Right hindlimb (tissue), 1 donor: ENCODE data around the gene PNP.

Experiments used
- DNase-seq: peaks from one replicate; pipeline ENCODE4 v3.0.0-alpha.2; 2018

PNP gene

DNA sequence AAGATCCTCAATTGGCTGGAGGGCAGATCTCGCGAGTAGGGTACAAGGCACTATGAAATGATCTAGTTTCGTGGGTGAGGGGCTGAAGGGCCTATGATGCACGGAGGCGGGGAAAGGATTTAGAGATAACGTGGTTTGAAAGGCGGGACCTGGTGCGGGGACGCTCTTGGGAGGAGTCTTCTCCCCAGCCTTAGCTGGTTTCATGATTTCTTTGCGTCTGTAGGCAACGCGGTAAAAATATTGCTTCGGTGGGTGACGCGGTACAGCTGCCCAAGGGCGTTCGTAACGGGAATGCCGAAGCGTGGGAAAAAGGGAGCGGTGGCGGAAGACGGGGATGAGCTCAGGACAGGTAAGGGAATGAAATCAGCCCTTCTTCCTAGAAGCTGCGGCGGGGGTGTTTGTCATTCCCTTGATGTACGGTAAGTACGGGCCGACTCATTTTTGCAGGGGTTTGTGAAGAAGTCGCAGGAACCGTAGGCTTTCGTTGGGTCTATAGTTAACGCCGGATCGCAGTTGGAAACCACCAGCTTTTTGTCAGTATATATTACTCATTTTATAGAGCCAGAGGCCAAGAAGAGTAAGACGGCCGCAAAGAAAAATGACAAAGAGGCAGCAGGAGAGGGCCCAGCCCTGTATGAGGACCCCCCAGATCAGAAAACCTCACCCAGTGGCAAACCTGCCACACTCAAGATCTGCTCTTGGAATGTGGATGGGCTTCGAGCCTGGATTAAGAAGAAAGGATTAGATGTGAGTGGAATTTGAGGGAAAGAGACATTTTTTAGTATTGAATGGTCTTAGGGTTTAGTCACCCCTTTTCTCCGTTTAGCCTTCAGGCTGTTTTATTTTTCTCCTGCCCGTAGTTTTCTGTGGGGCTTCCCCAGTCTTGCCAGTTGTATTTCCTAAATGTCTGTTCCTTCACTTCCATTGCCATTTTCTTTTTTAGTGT is 13.6 kb upstream of the PNP start:
- no peak for DNase-seq

DNA sequence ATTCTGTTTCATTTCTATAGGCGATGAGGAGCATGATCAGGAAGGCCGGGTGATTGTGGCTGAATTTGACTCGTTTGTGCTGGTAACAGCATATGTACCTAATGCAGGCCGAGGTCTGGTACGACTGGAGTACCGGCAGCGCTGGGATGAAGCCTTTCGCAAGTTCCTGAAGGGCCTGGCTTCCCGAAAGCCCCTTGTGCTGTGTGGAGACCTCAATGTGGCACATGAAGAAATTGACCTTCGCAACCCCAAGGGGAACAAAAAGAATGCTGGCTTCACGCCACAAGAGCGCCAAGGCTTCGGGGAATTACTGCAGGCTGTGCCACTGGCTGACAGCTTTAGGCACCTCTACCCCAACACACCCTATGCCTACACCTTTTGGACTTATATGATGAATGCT is 12.2 kb upstream of the PNP start:
- no peak for DNase-seq

DNA sequence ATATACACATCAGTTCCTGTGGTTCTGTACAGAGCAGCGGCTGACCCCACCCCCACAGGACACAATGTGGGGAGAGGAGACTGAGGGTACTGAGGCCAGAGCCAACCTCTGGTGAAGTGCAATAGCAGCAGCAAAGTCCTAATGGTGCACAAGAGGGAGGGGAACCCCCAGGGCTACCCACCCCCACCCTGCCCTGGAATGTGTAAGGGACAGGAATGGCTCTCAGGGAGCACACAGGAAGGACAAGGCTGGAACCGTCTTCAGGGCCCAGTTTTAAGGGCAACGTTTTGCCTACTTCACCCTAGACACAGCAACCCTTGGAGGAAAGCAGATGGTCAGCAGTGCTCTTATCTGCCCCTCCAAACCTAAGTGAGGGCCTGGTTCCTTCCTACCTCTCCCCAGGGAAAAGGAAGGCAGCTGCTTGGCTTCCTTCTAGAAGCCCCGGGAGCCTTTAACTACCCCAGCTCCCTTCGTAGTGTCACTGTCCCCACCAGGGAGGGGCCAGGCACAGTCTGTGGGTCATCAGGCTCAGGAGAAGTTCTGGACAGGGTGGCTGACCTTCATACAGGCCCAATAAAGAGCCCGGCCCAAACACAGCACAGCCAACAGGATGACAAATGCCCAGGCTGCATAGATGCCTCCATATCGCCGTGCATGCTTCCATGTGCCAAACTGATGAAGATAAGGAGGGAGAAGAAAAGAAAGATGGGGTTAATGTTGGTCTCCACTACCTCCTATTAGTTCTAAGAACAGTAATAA is 11.0 kb upstream of the PNP start:
- no peak for DNase-seq

DNA sequence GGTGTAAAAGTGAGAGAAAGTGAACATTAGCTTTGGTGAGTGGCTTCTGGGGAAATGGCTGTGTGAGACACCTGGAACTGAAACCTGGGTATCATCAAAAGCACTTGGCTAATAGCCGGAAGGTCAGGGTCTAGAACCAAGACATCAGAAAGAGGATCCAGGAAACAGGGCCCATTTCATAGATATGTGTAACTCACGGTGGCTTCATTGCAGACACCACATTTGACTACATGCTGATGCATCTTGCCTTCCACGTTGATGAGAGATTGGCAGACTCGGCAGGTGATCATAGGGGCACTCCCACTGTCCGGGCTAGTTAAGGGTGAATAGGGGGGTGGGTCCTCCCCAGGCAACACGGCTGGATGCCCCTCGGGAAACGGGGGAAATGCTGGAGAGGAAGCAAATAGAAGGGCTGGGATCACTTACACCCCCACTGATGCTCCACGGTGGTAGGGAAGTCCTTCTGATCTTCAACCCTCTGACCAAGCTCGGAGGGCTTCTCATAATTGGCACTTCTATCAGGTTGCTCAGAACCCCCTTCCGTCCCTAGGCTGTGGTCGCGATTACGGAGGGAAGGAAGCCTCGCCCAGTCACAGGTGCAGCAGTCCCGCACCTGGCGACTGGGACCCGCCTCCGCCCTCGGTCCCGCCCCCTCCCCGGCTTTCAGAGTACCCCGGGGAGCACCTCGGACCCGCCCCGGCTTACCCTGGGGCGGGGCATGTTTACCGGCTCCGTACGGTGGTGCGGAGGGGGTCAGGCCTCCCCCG is 8.6 kb upstream of the PNP start:
- DNase-seq, result peak; percentile 53

DNA sequence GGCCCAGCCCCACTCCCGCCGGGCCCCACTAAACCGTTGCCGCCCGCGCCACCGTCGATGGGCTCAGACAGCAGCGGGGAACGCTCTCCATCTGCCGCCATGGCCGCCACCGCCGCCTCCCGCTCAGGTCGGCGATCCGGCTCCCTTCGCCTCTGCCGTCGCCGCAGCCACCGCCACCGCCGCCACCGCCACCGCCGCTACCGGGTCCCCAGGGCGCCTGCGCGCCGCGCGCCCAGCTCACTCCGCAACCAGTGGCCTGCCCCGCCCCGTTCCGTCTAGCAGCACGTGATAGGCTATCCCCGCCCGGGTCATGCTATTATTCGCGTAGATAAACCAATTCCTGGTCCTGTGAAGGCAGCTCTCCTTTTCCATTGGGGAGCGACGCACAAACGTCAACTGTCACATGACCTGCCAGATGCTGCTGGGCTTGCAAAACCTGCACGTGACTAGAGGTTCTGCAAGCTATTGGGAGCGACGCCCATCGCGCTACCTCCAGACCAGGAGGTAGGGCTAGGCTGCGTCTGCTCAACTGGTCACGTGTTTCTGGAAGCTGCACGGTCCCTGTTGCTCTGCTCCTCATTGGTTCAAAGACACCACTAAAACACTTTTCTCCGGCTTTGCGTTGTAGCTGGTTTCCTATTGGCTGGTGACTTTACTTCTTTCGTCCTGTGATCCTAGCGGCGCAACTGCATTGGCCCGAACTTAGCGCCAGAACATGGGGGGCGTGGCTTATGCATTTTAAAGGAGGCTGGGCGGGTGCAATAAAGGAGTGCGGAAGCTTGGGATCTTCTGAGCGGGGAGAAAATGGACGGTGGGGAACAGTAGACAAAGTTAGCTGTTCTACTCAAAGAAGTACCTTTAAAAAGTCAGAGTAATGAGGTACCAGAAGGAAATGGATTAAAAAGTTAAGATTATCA is 7.7 kb upstream of the PNP start, which contains the start of gene PIP4P1:
TSS of gene PIP4P1 (minus strand) at position 210 of the 917 bp plus-strand sequence. CDS start at position 101, 109 bp downstream.
- DNase-seq, result peak; percentile 99

DNA sequence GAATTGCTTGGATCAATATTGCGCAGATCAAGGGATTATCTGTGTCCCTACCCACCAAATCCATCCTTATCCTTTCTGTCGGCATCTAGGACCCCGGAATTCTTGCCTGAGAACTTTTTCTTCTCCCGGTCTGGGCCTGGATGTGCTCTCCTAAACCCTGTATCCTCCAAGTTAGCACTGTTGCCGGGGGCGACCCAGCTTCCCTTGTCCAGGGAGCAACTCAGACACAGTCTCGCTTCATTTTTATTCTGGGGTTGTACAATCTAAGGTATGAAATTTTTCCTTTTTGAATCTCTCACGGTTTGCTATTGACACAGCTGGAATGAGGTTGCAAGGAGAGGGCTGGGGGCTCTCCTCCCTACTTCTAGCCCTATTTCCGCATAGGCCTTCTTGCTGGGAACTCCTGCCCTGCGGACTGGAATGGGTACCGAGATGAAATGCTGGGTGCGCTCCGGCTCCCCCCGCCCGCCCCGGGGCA is 403 bp upstream of the PNP start:
- DNase-seq, result no peak

DNA sequence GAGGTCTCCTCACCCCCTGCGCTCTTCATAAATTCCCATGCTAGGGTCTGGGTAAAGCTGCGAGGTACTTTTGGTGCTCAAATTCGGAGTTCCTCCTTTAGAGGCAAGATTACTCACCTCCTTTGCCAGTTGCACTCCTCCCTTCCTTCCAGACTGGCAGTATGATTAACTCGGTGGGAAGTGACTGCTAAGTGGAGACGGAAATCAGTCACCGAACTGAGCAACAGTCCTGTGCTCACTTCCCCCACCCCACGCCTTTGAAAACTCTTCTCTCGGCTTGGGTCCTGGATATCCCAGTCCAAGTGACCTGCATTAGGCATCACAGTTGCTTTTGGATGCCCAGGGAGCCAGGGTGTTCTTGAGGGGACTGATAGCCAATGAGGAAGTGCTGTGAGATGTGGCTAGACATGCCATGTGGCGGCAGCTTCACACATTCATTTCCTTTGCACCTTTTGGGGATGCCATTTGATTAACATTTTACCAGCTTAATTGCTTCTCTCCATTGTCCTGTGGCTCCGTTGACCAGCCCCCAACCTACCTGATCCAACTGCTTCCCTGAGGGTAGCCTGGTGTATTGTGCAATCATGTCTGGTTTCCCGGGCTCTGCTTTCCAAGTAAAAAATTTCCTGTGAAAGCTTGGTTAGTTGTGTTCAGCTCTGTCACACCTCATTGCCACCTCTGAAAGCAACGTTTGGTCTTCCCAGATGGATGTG is 840 bp downstream of the PNP start:
- DNase-seq, result peak; percentile 31

DNA sequence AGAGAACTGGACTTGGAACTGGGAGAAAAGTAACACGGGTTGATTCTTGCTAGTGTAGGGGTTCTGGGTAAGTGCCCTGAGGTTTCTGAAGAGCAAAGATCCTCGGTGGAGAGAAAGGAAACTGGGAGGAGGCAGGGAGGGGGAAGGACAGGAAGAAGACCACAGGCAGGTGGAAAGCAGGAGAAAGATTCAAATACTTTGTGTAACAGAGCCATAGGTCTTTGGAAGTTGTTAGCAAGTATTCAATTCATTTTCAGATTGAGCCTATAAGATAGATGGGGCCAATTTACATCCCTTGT is 1.3 kb downstream of the PNP start:
- no peak for DNase-seq

DNA sequence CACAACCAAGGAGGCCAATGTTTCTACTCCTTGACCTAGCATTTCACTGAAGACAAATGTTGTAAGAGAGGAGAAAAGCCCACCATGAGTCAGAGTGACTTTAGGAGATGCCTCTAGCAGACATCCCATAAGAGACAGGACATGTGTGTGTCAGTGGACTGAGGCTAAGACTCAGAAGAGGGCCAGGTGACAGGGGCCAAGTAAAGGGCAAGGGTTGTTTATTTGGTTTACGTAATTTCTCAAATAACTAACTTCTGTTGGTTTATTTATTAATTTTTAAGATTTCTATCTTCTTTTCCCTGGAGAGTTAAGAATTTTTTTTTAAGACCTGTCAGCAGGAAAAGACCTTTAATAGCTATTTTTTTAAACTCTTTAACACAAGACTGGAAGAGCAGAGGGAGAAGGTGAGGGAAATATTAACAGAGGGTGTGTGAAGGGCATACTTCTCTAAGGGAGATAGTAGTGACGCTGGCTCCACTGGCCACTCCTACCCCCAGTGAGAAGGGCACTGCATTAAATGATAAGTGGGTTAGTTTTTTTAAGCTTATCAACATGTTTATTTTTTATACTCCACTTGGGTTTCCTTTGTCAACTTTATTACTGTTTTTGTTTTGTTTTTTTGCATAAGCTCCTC is 3.4 kb downstream of the PNP start:
- DNase-seq, result no peak

DNA sequence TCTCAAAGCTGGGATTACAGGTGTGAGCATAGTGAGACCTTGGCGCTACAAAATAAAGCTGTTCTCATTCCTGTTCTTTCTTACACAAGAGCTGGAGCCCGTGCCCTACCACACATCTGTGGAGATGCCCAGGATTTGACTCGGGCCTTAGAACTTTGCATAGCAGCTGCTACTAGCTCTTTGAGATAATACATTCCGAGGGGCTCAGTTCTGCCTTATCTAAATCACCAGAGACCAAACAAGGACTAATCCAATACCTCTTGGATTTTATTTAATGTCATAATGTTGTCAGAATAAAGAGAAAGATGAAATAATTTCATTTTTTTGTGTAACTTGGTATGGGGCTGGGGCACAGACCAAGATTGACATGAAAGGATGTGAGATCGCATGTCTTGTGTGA is 7.6 kb downstream of the PNP start:
- no peak for DNase-seq

DNA sequence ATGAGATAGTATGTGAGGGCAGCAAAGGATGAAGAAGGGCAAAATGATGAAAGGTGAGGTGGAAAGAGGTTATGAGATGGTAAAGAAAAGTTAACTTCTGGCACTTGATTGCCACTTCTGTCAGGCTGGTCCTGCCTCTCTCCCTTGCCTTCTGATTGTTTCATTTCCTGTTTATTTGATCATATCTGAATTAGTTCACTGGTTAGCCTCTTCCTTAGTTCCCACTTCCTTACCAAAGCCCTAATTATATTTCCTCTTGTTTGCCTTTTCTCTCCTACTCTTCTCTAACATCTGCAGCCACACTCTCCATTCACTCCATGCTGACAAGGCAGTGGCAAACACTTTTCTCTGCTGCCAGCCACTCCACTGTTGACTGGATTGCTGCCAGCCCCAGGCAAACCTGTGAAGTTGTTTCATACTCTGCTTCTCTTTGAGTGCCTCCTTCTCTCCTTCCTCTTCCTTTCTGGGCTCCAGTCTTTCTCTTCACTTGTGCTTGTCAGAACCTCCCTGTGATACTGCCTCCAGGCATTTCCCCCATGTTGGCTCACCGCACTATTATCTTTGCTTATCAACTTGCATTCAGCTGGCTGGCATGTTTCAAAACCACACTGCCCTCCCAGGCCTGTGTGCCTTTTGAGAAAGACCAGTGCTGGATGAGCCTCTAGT is 8.1 kb downstream of the PNP start:
- DNase-seq, result no peak

DNA sequence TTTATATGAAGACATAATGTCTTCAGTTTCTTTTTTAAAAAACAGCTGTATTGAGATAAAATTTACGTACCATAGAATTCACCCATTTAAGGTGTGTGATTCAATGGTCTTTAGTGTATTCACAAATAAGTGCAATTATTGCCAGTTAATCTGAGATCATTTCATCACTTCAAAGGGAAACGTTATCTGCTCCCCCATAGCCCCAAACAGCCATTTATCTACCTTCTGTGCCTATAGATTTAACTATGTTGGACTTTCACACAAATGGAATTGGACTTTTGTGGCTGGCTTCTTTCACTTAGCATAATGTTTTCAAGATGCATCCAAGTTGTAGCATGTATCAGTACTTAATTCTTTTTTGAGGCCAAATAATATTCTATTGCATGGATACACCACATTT is 9.7 kb downstream of the PNP start:
- DNase-seq, result no peak

DNA sequence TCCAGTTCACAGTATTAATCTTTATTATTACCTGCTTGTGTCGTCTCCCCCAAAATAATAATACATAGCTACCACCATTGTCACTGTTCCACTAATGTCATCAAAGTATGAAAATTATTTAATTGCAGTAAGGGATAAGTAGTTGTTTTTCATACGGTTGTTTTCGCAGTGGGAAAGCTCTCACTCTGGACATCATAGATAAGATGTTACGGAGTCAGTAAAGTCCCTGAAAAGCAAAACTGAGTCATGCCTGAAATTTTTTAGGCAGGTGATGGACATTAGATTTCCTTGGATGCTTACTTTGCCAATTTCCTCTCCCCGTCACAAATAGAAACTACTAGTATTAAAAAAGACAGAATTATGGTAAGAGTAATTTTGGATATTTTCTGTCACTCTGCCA is 13.2 kb downstream of the PNP start:
- DNase-seq, result no peak

DNA sequence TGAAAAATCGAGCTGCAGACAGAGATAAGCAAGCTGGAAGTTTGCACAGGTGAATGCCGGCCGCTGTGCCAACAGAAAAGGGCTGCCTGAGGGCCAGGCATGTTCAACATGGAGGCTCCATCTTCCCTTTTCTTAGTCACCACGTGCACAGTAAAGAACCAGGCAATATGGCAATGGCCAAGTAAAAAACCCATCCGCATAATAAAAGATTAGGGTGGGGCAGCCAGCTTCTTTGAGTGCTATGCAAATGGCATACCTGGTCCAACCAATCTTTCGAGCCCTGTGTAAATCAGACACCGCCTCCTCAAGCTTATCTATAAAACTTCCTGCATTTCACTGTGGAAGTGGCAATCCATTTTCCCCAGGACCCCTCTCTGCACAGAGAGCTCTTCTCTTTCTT is 16.7 kb downstream of the PNP start:
- no peak for DNase-seq

DNA sequence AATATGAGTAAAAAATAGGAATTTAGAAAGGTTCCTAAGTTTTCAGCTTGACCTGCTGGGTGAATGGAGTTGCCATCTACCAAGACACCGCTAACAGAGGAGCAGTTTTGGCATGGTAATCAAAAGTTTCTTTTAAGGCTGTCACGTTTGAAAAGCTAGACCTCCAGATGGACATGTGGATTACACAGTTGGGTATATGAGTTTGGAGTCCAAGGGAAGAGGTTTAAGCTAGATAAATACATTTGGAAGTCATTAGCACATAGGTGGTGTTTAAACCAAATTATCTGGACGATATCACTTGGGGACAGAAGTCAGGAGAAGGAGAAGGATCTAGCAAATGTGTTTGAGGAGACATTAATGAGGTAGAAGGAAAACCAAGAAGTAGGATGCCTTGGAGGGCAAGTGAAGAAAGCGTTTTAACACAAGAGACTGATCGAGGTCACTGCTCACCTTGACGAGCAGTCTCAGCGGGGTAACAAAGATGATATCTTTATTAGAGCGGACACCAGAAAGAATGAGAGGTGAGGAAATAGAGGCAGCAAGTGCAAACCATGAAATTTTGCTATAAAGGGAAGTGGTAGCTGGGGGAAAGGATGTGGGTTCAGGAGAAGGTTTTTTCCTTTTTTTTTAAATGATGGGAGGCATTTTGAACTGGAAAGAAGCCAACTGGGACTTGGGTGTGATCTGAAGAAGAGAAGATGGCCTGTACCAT is 17.6 kb downstream of the PNP start:
- DNase-seq, result no peak

DNA sequence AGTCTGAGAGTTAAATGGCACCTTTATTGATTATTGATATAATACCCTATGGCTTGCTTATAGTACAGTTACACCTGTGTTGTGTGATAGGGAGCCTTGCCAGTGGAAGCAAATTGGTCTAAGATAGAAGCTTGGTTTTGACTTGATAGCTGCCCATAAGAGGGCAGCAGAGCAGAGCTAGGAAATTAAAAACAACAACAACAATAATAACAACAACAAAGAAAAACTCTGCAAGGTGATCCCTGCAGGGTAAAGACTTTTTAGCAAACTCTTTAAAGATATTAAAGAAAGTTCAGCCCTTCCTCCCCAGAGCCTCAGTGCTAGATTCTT is 18.2 kb downstream of the PNP start:
- DNase-seq, result no peak

DNA sequence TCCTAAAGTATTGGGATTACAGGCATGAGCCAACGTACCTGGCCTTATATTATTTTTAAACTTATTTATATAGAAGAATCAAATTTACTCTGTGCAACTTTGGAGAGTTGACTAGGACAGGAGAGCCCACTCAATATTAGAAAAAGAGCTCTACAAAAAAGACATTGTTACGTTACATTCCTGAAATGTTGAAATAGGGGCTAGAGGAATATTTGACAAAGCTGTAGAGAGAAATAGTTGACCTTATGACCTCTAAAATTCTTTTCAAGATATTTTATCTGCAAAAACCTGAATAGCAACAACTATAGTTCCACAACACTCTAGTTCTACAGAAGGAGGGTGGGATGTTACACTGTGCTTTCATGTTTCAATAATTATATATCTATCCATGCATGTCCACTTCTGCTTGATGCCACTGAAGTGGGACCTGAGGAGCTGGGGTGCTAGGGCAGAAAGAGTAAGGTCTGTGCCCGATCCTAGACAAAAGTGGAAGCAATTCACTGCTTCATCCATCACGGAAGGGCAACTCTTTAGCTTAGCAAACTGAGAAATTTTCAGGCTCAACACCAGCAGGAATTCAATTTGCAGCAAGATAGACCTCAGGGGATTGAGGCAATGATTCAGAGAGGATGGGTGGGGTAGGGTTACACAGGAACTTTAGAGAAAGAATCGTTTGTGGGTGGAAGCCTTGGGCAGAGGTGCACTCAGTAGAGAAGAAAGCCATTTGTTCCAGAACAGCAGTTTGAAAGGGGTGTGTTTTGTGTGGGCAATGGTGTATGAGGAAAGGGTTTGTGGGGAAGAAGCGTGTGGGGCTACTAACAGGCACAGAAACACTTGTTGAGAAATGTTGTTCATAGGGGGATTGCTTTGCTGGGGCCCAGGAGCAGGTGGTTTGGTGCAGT is 20.1 kb downstream of the PNP start:
- DNase-seq, result no peak

DNA sequence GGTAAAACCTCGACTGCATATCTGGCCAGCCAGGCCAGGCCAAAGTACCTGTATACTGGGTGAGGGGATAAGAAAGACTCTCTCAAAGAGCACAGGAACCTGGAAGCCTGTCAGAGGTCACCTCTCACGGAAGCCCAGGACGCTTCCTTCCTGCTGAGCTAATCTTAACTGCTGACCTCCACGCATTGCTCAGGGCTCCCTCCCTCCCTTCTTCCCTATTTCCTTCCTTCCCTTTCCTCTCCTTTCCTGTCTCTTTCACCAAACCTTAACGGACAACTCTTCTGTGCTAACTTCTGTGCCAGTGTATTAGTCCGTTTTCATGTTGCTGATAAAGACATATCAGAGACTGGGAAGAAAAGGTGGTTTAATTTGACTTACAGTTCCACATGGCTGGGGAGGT is 21.4 kb downstream of the PNP start:
- DNase-seq, result no peak

DNA sequence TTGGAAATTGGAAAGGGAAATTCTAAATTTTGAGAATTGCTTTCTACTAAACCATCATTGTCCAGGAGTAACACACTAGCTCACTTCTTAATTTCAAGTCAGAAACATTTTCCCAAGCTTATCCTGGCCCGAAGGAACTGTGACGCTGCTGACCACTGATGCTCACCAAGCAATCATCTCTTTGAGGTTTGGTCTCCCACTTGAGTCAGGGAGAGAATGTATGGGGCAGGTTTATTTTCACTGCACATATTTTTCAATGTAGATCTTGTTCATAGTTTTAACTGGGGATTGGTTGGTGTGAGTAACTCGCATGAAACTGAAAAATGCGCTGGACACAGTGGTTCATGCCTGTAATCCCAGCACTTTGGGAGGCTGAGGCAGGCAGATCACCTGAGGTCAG is 23.3 kb downstream of the PNP start:
- no peak for DNase-seq
